ENCODE measurements around the gene CHL1.

The CHL1 gene

DNA sequence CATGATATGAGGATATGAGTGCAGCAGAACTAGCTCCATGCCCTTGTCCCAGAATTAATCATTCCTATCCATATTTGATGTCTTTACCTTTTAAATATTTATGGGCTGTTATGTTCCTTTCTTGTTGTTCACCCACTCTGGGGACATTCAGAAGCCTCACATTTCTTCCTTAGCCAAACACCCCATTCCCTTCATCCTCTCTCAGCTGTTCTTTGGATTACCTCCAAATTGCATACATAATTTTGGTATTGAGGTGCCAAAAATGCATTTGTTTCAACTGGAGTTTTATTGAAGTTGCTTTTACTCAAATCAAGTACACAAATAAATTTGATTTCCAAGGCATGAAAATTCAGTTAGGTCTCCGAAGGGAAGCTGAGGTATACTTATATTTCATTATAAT is 51.4 kb downstream of the CHL1 start:
- TF ChIP-seq, protein P1, sequence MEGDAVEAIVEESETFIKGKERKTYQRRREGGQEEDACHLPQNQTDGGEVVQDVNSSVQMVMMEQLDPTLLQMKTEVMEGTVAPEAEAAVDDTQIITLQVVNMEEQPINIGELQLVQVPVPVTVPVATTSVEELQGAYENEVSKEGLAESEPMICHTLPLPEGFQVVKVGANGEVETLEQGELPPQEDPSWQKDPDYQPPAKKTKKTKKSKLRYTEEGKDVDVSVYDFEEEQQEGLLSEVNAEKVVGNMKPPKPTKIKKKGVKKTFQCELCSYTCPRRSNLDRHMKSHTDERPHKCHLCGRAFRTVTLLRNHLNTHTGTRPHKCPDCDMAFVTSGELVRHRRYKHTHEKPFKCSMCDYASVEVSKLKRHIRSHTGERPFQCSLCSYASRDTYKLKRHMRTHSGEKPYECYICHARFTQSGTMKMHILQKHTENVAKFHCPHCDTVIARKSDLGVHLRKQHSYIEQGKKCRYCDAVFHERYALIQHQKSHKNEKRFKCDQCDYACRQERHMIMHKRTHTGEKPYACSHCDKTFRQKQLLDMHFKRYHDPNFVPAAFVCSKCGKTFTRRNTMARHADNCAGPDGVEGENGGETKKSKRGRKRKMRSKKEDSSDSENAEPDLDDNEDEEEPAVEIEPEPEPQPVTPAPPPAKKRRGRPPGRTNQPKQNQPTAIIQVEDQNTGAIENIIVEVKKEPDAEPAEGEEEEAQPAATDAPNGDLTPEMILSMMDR (IDR thresholded peaks at IDR 0.05; ENCODE audit: insufficient read depth, missing control alignments): no peak
- FAIRE-seq (no peak), DNase-seq (ENCODE audit: insufficient read length, low spot score) (no peak)

DNA sequence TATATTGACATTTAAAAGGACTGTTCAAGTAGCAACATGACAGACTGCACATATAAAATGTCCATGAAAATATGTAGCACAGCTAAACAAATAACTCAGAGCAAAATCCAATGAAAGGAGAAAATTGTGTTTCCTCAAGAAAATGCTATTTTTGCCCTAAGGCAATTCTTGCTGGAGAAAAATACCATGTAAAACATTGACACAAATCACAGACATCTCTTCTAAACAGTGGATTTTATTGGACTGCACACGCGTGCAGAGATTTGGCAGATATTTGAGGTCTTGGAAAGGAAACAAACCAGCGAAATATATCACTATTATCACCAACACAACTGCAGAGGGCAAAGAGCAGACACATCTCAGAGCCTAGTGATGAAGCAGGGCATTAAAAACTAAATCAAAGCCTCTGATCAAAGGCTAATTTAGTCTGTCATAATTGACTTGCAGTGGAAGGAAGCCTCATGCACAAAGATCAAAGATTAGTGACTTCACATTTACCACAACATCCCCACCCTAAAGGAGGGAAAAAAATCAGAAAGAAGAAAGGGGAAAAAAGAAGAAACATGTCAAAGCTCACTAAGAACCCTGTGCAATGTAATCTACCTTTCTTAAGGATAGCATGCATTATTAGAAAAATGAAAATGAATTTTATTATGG is 52.4 kb downstream of the CHL1 start:
- TF ChIP-seq, protein P1 (IDR thresholded peaks at IDR 0.05; ENCODE audit: insufficient read depth, missing control alignments): no peak
- FAIRE-seq: no peak
- no peak for DNase-seq (ENCODE audit: insufficient read length, low spot score)

DNA sequence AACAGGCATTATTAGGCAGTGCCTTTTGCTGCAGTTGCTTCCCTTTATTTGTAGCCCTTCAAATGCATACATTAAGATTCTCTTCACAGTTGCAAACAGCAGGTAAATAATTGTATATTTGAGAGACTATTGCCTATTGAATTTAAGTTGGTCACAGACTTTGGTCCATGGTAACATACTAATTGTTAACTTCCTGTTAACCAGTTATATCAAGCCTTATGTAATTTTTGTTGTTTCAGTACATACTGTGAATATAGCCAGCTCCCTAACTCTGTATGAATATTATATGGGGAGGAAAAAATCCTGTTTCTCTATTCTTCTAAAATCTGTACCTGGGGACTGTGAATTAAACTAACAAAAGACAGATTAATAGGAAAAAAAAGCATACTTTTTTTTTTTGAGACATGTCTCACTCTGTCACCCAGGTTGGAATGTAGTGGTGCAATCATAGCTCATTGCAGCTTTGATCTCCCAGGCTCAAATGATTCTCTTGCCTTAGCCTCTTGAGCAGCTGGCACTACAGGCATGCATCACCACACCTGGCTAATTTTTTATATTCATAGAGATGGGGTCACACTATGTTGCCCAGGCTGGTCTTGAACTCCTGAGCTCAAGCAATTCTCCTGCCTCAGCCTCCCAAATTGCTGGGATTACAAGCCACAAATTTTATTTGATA is 53.2 kb downstream of the CHL1 start:
- TF ChIP-seq, protein P1 (IDR thresholded peaks at IDR 0.05; ENCODE audit: insufficient read depth, missing control alignments): no peak
- FAIRE-seq (no peak), DNase-seq (ENCODE audit: insufficient read length, low spot score) (no peak)

DNA sequence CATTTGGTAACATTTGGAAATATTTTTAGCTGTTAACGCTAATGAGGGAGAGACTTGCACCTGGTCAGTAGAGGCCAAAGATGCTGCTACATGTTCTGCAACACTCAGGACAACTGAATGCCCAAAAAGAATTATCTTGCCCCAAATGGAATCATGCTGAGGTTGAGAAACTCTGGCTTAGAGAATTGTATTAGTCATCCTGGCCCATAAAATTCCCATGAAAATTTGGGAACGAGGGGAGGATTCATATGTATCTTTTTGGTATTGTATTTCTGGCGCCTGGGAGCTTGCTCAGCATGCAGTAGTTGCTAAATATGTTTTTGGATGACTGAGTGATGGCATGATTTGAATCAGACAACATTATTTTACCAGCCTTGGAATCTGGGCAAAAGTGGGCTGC is 59.9 kb downstream of the CHL1 start:
- TF ChIP-seq, protein P1 (IDR thresholded peaks at IDR 0.05; ENCODE audit: insufficient read depth, missing control alignments): no peak
- FAIRE-seq (no peak), DNase-seq (ENCODE audit: insufficient read length, low spot score) (no peak)

DNA sequence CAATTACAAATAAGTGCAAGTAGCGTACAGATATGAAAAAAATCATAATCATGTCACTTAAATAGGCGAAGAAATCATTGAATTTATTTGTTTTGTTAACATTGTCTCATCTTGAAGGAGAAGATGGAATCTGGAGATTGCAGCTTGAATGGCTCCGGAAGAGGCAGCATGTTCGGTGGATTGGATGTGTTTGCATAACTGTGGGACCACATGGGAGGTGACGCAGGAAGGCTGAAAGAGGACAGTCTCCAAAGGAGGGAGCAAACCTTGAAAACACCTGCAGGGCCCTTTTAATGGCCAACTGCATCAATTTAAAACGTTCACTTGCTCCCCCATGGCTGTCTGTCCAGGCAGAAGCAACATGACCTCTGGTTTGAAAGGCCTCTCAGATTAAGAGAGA is 61.3 kb downstream of the CHL1 start:
- FAIRE-seq: no peak
- TF ChIP-seq, protein P1 (IDR thresholded peaks at IDR 0.05; ENCODE audit: insufficient read depth, missing control alignments): no peak
- no peak for DNase-seq (ENCODE audit: insufficient read length, low spot score)

DNA sequence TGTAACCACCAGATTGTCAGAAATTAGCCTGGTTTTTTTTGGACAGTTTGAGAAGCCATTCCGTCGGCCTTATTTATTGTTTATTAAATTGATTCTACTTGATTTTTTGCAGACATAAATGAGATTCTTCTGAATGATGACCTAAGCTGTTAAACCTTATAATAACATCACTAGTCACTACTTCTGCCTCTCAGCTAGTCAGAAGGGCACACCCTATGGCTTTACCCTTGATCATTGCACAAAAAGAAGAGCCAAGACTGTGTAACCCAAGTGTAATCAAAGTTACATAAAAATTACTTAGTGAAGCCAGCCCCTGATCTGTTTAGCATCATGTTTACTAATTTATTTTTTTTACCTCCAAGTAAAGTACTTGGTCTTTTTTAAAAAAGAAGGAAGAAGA is 64.3 kb downstream of the CHL1 start:
- no peak for DNase-seq (ENCODE audit: insufficient read length, low spot score)
- TF ChIP-seq, protein P1 (IDR thresholded peaks at IDR 0.05; ENCODE audit: insufficient read depth, missing control alignments): no peak
- no peak for FAIRE-seq

DNA sequence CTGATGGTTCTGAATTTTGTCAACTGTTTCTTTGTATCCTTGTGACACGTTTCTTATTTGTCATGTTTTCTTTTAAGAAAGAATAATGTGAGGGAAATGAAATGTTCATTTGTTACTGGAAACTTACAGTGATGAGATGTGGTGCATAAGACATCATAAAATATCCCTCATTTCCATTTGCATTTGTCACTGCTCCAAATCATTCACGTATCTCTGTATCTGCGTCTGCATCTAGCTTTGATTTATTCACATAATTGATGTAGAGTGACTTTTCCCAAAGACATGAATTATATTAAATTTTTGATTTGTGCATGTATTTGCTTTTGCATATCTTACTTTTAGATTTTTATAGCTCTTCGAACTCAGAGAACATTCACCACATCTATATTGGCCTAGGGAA is 66.8 kb downstream of the CHL1 start:
- DNase-seq (ENCODE audit: insufficient read length, low spot score) (no peak), FAIRE-seq (no peak)
- TF ChIP-seq, protein P1 (IDR thresholded peaks at IDR 0.05; ENCODE audit: insufficient read depth, missing control alignments): no peak

Measured in D721Med (cell line).